Lung (tissue), 5 donors: ENCODE measurements around the gene PPP4R3B. TPM values are rescaled to one million over a fixed set of nuclear protein-coding genes. Genes with fewer than 3 reads are reported as not detected.

ENCODE experiments used
- polyA plus RNA-seq, 2 donors: library from polyadenylated mRNA; stranded (reverse); fragments of 200-250 nt; gene quantifications; one replicate each; pipeline ENCODE4 v1.2.1, GENCODE V29; 2013
- small RNA-seq: library from RNA; depleted of rRNA; stranded (forward); fragments of <200 nt; gene quantifications from one replicate; pipeline ENCODE3, GENCODE V24; 2014; ENCODE audit warnings: low replicate concordance
- total RNA-seq, 2 donors: library from RNA; depleted of rRNA in 1 of 2; stranded (reverse); fragments of >200 nt in 1 of 2; gene quantifications; one replicate each; pipeline ENCODE4 v1.2.1, GENCODE V29; 2014 to 2021
- donor health status: Bipolar disorder and iron deficiency.
- donor health status: healthy.
- donor health status: DM: yes; HTN: yes; CAD: no.

PPP4R3B gene
- total and polyA plus RNA-seq, 4 donors = 25.3 to 132 (median 42.3) TPM

Small RNA genes lying within 50 kb of the gene (small RNA-seq; reads per million reads assigned to genes)
- gene RF00586 (not detected), gene RNU6-634P (not detected)

Other genes with a start within 250 kb of the PPP4R3B start
- gene CCDC88A, start 197.8 kb downstream of the PPP4R3B start, total RNA-seq = 10 to 100 TPM; 74.7 to 91.9 TPM
- gene CCDC88A, start 197.8 kb downstream of the PPP4R3B start, polyA plus RNA-seq = 10 to 100 TPM; 13.3 to 48.3 TPM
- gene CFAP36, start 97.9 kb downstream of the PPP4R3B start, total RNA-seq = 10 to 100 TPM; 38.3 to 41.2 TPM
- 10 to 100 TPM; 26.4 to 62.1 TPM for gene CFAP36, start 97.9 kb downstream of the PPP4R3B start, polyA plus RNA-seq
- gene PNPT1, start 76.2 kb upstream of the PPP4R3B start, total RNA-seq = 10 to 100 TPM; 19.5 to 23.3 TPM
- 10 to 100 TPM in 1 of 2 donors, 1 to 10 TPM in 1; 9.4 to 13.2 TPM for gene PNPT1, start 76.2 kb upstream of the PPP4R3B start, polyA plus RNA-seq